ENCODE results near the gene PRKCH. TPM values are rescaled to one million over a fixed set of nuclear protein-coding genes. Genes with fewer than 3 reads are reported as not detected.

Gene PRKCH
- total RNA-seq, 2 experiments from 2014 or later: 109 to 145 TPM

DNA sequence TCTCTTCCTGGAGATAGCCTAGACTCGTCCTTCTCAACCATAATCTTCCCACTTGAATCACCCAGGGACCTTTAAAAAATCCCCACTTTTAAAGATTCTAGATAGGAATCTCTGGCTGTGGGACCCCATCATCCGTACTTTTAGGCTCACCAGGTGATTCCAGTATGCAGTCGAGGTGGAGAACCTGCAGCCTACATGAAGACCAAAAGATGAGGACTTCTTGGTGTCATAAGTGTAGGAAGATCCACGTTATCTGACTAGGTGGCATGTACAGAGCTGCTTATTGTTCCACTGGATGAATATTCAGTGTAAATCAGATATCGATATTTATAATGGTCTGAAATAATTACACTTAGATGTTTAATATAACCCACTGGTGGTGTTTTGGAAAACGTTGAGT is 2.6 kb downstream of the PRKCH start:
- DNase-seq: no peak
- Mint-ChIP-seq H3K9me3 (ENCODE audit: low read depth) (peaks cover 1% of the 10 kb centered on the region), H3K27me3 (no peaks in the 10 kb centered on the region), H3K4me1 (peaks cover 47% of the 10 kb centered on the region), H3K27ac (peak overlapping the region; percentile 94), H3K36me3 (ENCODE audit: low read depth) (peaks cover 46% of the 10 kb centered on the region), H3K4me3 (peak overlapping the region; percentile 92)
- ATAC-seq: no peak
- intact Hi-C loops (cut with DNase I, micrococcal nuclease): loop anchor here (2.0 to 5.0 kb wide), 2 partner anchors 129 to 373 kb away; partner anchors contain the start of gene HIF1A (in 1 of the 2)
- ChIA-PET POLR2A (interaction anchor here (0.5 kb wide), 1 partner anchor 349 kb away, joined by 3 read pairs; no protein-coding TSS in a partner anchor), CTCF (interaction anchor here (0.8 to 1.6 kb wide), 5 partner anchors 24 to 129 kb away, joined by 3 to 5 read pairs (median 3); no protein-coding TSS in a partner anchor)

DNA sequence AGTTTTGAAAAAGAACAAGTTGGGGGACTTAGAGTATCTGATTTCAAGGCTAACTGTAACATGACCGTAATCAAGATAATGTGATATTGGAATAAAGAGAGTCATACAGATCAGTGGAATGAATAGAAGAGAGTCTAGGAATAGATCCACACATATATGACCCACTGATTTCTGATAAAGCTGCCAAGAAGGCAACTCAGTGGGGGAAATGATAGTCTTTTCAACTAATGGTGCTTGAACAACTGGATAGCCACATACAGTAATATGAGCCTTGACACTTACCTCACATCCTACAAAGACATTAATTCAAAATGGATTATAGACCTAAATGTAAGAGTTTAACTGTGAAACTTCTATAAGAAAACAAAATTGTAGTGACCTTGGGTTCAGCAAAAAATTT is 3.8 kb downstream of the PRKCH start:
- CTCF ChIA-PET: interaction anchor here (0.5 to 0.7 kb wide), 2 partner anchors 391 to 1075 kb away, joined by 3 read pairs; no protein-coding TSS in a partner anchor
- peak; percentile 3 for ATAC-seq
- Mint-ChIP-seq H3K4me3 (peak overlapping the region; percentile 92), H3K36me3 (ENCODE audit: low read depth) (peaks cover 53% of the 10 kb centered on the region), H3K27me3 (no peaks in the 10 kb centered on the region), H3K27ac (peak overlapping the region; percentile 94), H3K9me3 (ENCODE audit: low read depth) (peaks cover 1% of the 10 kb centered on the region), H3K4me1 (peaks cover 59% of the 10 kb centered on the region)
- intact Hi-C loops (cut with DNase I, micrococcal nuclease): loop anchor here (5.0 kb wide), 3 partner anchors 112 to 372 kb away; partner anchors contain the start of gene HIF1A (in 1 of the 2)
- DNase-seq: no peak
- POLR2A ChIA-PET: no interaction called here

DNA sequence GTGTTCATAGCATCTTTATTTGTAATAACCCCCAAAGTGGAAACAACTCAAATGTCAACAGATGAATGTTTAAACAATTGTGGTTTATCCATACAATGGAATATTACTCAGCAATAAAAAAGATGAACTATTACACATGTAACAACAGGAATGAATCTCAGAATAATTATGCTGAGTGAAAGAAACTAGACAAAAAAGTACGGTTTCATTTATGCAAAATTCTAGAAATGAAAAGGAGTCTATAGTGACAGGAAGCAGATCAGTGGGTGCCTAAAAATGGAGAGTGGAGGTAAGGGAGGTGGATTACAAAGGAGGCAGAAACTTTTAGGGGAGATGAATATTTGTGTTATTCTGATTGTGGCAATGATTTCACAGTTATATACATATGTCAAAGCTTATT is 4.8 kb downstream of the PRKCH start:
- H3K36me3 Mint-ChIP-seq (ENCODE audit: low read depth): peaks cover 56% of the 10 kb centered on the region

DNA sequence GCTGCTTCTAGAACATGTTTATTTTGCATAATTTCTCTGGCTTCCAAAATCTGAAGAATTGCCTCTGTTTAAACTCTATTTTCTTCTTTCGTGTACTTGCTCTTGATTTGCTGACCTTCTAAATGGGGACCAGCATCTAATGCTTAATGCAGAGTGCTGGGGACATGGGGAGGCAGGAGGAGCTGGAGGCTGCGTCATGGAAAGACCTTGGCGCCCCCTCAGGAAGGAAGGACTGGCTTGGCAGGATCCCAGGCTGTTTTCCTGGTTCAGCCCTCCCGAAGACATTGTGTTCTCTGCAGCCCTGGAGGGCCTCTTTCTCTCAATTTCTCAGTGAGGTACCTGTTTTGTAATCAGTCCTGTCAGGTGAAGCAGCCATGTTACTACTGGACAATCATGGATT is 5.5 kb downstream of the PRKCH start:
- peaks cover 1% of the 10 kb centered on the region for H3K9me3 Mint-ChIP-seq (ENCODE audit: low read depth)
- peak overlapping the region; percentile 94 for H3K27ac Mint-ChIP-seq
- no peaks in the 10 kb centered on the region for H3K27me3 Mint-ChIP-seq
- H3K4me3 Mint-ChIP-seq: peak overlapping the region; percentile 92
- CTCF ChIA-PET: interaction anchor here (1.0 kb wide), 1 partner anchor 145 kb away, joined by 3 read pairs; no protein-coding TSS in a partner anchor
- POLR2A ChIA-PET: interaction anchor here (0.7 to 0.8 kb wide), 2 partner anchors 17 to 62 kb away, joined by 3 to 5 read pairs; no protein-coding TSS in a partner anchor
- DNase-seq (no peak), ATAC-seq (no peak)
- H3K4me1 Mint-ChIP-seq: peaks cover 71% of the 10 kb centered on the region
- peaks cover 56% of the 10 kb centered on the region for H3K36me3 Mint-ChIP-seq (ENCODE audit: low read depth)
- intact Hi-C loops (cut with DNase I, micrococcal nuclease): loop anchor here (1.0 to 5.0 kb wide), 7 partner anchors 9 to 370 kb away; partner anchors contain the start of gene HIF1A (in 1 of the 2)

More for the DNA sequence above, 4.8 kb downstream of the PRKCH start:
- ChIA-PET POLR2A (interaction anchor here (0.8 kb wide), 1 partner anchor 62 kb away, joined by 5 read pairs; no protein-coding TSS in a partner anchor), CTCF (interaction anchor here (1.0 kb wide), 2 partner anchors 122 to 145 kb away, joined by 3 read pairs; no protein-coding TSS in a partner anchor)
- Mint-ChIP-seq H3K9me3 (ENCODE audit: low read depth) (peaks cover 1% of the 10 kb centered on the region), H3K4me3 (peak overlapping the region; percentile 92), H3K4me1 (peaks cover 64% of the 10 kb centered on the region), H3K27ac (peak overlapping the region; percentile 94), H3K27me3 (no peaks in the 10 kb centered on the region)
- no peak for DNase-seq
- intact Hi-C loops (cut with DNase I, micrococcal nuclease): loop anchor here (1.0 to 5.0 kb wide), 7 partner anchors 10 to 371 kb away; partner anchors contain the start of gene HIF1A (in 1 of the 2)
- ATAC-seq: peak; percentile 13

DNA sequence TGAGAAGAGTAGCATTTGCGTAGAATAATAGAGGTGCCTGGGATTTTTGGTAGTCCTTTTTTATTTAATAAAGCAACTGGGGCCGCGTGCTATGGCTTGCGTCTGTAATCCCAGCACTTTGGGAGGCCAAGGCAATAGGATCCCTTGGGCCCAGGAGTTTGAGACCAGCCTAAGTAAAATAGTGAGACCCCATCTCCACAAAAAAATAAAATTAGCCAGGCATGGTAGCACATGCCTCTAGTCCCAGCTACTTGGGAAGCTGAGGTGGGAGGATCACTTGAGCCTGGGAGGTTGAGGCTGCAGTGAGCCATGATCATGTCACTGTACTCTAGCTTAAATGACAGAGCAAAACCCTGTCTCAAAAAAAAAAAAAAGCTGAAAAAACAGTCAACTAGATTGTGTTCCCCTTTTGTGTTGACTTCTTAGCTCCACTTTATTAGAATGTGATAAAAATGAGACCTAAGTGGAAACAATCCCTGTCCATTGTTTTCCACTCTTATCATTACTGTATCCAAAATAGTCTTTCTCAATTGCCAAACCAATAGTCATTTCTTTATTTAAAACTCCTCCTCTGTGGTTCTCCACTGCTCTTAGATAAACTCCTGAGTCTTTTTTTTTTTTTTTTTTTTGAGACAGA is 7.4 kb downstream of the PRKCH start:
- intact Hi-C loops (cut with DNase I, micrococcal nuclease): loop anchor here (1.0 to 5.0 kb wide), 5 partner anchors 14 to 369 kb away; partner anchors contain the start of gene HIF1A (in 1 of the 2)
- ATAC-seq (peak; percentile 21), DNase-seq (no peak)
- Mint-ChIP-seq H3K27ac (peak overlapping the region; percentile 94), H3K4me3 (peak overlapping the region; percentile 58), H3K4me1 (peaks cover 87% of the 10 kb centered on the region), H3K27me3 (no peaks in the 10 kb centered on the region), H3K9me3 (ENCODE audit: low read depth) (peaks cover 1% of the 10 kb centered on the region), H3K36me3 (ENCODE audit: low read depth) (peaks cover 44% of the 10 kb centered on the region)
- ChIA-PET CTCF (no interaction called here), POLR2A (interaction anchor here (0.6 to 0.7 kb wide), 4 partner anchors 110 to 415 kb away, joined by 3 read pairs; no protein-coding TSS in a partner anchor)

DNA sequence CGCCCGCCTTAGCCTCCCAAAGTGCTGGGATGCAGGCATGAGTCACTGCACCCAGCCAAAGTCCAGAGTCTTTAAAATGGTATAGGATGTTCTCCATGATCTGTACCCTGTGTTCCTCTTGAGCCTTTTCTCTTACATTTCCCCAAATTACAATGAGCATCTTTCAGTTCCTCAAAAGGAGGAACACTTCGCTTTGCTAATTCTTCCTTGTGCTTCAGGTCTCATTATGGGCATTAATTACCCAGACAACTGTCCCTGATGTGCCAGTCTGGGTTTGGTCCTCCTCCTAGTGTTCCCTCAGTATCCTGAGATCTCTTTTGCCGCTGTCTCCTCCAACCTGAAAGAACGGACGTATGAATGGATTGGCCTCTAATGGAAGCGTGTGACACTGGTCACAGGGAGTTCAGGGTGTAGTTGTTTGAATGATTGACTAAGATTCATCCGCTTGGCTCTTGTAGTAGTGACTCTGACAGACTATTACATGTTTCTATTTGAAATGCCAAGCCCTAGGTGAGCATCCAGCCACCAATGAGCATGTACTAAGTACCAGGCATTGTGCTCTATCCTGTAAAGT is 8.2 kb downstream of the PRKCH start:
- DNase-seq: no peak

DNA sequence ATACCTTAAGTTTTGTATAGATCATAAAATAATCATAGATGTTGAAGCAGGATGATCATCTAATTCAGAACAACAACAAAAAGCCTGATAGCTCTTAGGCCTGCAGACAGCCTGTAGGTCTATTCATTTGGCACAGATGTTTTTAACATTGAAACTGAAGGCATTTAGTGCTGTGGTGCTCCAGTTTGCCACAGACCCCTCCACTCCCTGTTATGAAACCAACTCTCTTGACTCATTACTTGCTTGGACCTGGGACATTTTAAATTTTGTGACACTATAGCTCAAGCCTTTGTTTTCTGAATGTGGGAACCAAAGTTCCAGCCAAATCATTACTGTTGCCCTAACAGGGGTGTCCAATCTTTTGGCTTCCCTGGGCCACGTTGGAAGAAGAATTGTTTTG is 9.1 kb downstream of the PRKCH start:
- H3K27ac Mint-ChIP-seq: peak overlapping the region; percentile 94
- H3K4me1 Mint-ChIP-seq: peaks cover 86% of the 10 kb centered on the region
- POLR2A ChIA-PET: interaction anchor here (0.6 to 3.3 kb wide), 8 partner anchors 9 to 107 kb away, joined by 3 to 24 read pairs (median 4); partner anchors contain the start of gene PRKCH
- peak; percentile 56 for ATAC-seq
- peaks cover 31% of the 10 kb centered on the region for H3K36me3 Mint-ChIP-seq (ENCODE audit: low read depth)
- intact Hi-C loops (cut with DNase I, micrococcal nuclease): loop anchor here (1.0 kb wide), 3 partner anchors 8 to 58 kb away; no protein-coding TSS in a partner anchor
- H3K9me3 Mint-ChIP-seq (ENCODE audit: low read depth): peaks cover under 1% of the 10 kb centered on the region
- CTCF ChIA-PET: interaction anchor here (0.8 to 1.7 kb wide), 9 partner anchors 11 to 240 kb away, joined by 3 to 6 read pairs (median 3); no protein-coding TSS in a partner anchor
- peak; percentile 70 for DNase-seq
- no peaks in the 10 kb centered on the region for H3K27me3 Mint-ChIP-seq
- peak overlapping the region; percentile 58 for H3K4me3 Mint-ChIP-seq

More for the DNA sequence above, 8.2 kb downstream of the PRKCH start:
- Mint-ChIP-seq H3K36me3 (ENCODE audit: low read depth) (peaks cover 39% of the 10 kb centered on the region), H3K4me1 (peaks cover 88% of the 10 kb centered on the region), H3K27me3 (no peaks in the 10 kb centered on the region), H3K9me3 (ENCODE audit: low read depth) (peaks cover 1% of the 10 kb centered on the region), H3K27ac (peak overlapping the region; percentile 94), H3K4me3 (peak overlapping the region; percentile 58)
- intact Hi-C loops (cut with DNase I, micrococcal nuclease): loop anchor here (1.0 to 5.0 kb wide), 6 partner anchors 9 to 368 kb away; partner anchors contain the start of gene HIF1A (in 1 of the 2)
- POLR2A ChIA-PET: interaction anchor here (0.6 to 1.3 kb wide), 3 partner anchors 29 to 333 kb away, joined by 3 to 5 read pairs (median 3); no protein-coding TSS in a partner anchor
- ATAC-seq: peak; percentile 9
- CTCF ChIA-PET: interaction anchor here (0.6 to 1.6 kb wide), 3 partner anchors 12 to 197 kb away, joined by 3 read pairs; no protein-coding TSS in a partner anchor

DNA sequence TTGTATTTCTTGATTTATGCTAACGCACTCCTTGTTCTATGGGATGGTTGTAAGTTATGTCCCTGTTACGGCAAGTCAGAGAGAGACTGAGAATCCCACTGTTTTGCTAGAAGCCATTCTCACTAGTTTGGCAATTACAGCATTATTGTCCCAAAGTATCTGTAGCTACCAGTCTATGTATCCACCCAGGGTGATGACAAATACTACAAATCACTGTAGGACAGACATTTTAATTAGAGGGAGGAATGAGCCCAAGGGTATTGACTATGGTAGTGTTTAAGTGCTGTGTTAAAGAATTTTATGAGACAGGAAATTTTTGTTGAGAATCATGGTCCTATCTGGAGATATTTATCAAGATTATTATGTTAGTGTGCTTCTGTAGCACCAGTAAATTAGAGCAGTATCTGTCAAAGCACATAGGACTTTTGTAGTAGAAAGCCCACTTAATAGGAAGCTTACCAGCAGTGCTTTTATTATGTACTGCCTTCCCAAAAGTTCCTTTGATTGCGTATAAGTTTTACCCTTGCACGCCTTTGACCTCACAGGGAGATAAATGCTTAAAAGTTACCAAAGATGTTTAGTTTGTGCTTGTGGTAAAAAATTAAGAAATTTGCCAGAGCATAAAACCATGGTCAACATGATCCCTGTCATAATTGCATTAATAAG is 10.7 kb downstream of the PRKCH start:
- ChIA-PET POLR2A (interaction anchor here (0.6 to 3.3 kb wide), 2 partner anchors 12 to 139 kb away, joined by 3 to 24 read pairs; no protein-coding TSS in a partner anchor), CTCF (interaction anchor here (0.6 to 3.8 kb wide), 11 partner anchors 10 to 505 kb away, joined by 3 to 17 read pairs (median 5); partner anchors contain the start of gene PRKCH)
- Mint-ChIP-seq H3K36me3 (ENCODE audit: low read depth) (peaks cover 23% of the 10 kb centered on the region), H3K4me1 (peaks cover 85% of the 10 kb centered on the region), H3K9me3 (ENCODE audit: low read depth) (no peaks in the 10 kb centered on the region), H3K27ac (peak overlapping the region; percentile 97), H3K4me3 (peak overlapping the region; percentile 68), H3K27me3 (no peaks in the 10 kb centered on the region)
- ATAC-seq (no peak), DNase-seq (no peak)
- intact Hi-C loops (cut with DNase I, micrococcal nuclease): no loop called here

DNA sequence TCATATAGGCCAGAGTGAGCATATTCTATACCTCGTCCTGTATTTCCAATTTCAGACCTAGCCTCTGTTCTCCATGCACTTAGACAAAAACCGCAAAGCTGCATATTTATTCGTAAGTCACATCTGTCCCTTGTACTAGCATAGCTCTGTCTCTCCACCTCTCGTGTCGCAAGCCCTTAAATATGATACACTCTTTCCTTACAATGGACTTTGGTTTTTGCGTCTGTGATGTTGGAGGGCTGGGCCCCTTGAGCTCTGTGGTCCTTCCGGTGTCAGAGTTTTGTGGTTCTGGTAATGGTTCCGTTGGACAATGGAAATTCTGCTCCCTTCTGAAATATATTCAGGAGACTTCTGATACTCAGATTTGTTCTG is 11.3 kb downstream of the PRKCH start:
- CTCF ChIA-PET: interaction anchor here (0.6 to 3.8 kb wide), 10 partner anchors 9 to 504 kb away, joined by 3 to 17 read pairs (median 5); partner anchors contain the start of gene PRKCH
- H3K36me3 Mint-ChIP-seq (ENCODE audit: low read depth): peaks cover 19% of the 10 kb centered on the region

DNA sequence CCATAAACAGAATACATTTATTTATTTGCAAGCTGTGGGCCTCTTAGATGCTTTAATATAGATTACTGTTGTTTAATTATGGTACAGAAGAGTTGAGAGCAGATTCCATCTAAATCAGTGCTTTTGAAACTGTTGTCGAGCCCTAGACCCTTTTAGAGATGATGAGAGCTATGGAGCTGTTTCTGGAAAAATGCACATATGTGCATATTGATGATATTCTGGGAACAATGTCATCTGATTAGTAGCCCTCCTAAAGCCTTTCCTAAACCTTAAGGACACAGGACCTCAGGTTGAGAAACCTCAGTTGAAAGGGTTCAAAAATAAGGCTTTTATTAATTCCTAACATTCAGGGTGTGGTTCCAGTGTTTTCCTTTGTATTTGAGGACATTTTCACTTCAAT is 11.7 kb downstream of the PRKCH start:
- no peaks in the 10 kb centered on the region for H3K9me3 Mint-ChIP-seq (ENCODE audit: low read depth)
- CTCF ChIA-PET: interaction anchor here (0.9 to 3.8 kb wide), 7 partner anchors 9 to 109 kb away, joined by 3 to 17 read pairs (median 5); partner anchors contain the start of gene PRKCH
- peaks cover 19% of the 10 kb centered on the region for H3K36me3 Mint-ChIP-seq (ENCODE audit: low read depth)
- intact Hi-C loops (cut with DNase I, micrococcal nuclease): no loop called here
- H3K4me1 Mint-ChIP-seq: peaks cover 87% of the 10 kb centered on the region
- H3K27ac Mint-ChIP-seq: peak overlapping the region; percentile 97
- DNase-seq (no peak), ATAC-seq (no peak)
- H3K27me3 Mint-ChIP-seq: no peaks in the 10 kb centered on the region
- peak overlapping the region; percentile 68 for H3K4me3 Mint-ChIP-seq
- POLR2A ChIA-PET: interaction anchor here (0.6 to 3.3 kb wide), 3 partner anchors 11 to 138 kb away, joined by 3 to 24 read pairs (median 3); no protein-coding TSS in a partner anchor

More for the DNA sequence above, 11.3 kb downstream of the PRKCH start:
- DNase-seq (peak; percentile 45), ATAC-seq (peak; percentile 5)
- POLR2A ChIA-PET: interaction anchor here (0.6 to 3.3 kb wide), 3 partner anchors 11 to 139 kb away, joined by 3 to 24 read pairs (median 3); no protein-coding TSS in a partner anchor
- H3K27ac Mint-ChIP-seq: peak overlapping the region; percentile 97
- H3K27me3 Mint-ChIP-seq: no peaks in the 10 kb centered on the region
- peak overlapping the region; percentile 68 for H3K4me3 Mint-ChIP-seq
- intact Hi-C loops (cut with DNase I, micrococcal nuclease): no loop called here
- H3K9me3 Mint-ChIP-seq (ENCODE audit: low read depth): no peaks in the 10 kb centered on the region
- peaks cover 85% of the 10 kb centered on the region for H3K4me1 Mint-ChIP-seq

All from activated CD4-positive, alpha-beta T cell treated with anti-CD3 and anti-CD28 coated beads for 36 hours (primary cell).